ENCODE results near the gene KL.

KL gene

DNA sequence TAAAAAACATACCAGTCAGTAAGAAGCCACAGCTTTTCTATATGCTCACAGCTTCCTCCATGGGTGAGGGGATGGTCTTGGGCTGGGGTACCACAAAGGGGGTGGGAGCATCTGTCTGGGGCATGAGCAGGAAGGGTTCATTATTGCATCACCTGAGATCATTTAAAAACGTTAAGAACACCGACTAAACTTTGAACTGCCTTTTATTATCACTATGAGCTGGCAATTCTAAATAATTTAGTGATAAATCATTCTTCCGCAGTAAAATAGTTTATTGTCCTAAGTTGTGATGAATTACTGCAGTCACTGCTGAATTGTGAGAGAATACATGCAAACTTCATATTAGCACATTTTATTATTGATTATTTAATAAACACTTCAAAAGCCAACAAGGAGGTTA, 71.6 kb downstream of the KL start:
- no peak for DNase-seq

- DNase-seq = no peak
These were observed 73.1 kb downstream of the KL start for GRCh38 chr13:33089311-33089710.

DNA sequence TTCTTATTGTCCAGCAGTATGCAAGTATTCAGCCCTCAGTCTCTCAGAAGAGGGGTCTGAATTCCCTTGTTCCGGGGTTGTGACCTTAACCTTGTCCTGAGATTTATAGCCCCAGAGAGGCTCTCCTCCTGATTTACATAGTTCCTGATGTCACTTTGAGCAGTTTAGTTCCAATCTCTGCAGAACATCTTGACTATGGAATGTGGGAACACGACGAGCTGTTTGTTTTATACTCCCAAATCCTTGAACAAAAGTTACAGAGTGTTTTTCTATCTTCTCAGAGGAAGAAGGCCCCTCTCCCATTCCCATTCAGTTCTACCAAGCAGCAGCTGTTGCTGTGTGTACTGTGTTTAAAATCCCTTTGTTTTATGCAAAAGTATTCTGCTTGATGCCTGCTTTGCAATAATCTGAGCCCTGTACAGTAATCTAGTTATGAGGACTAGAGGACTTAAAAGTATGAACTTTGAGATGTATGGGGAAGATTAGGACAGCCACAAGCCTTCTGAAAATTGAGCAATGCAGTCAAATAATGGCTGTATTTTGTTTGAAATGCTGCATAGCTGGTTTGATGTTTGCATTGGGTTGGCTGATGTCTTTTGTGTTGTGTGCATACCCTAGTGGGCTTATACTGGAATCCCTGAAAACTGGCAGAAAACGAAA, 74.7 kb downstream of the KL start:
- no peak for DNase-seq

GRCh38 chr13:33091415-33091774, 75.2 kb downstream of the KL start:
- no peak for DNase-seq

- no peak for DNase-seq
These were observed 76.1 kb downstream of the KL start for GRCh38 chr13:33092073-33092987.

GRCh38 chr13:33096886-33097605, 80.8 kb downstream of the KL start:
- DNase-seq = no peak

DNA sequence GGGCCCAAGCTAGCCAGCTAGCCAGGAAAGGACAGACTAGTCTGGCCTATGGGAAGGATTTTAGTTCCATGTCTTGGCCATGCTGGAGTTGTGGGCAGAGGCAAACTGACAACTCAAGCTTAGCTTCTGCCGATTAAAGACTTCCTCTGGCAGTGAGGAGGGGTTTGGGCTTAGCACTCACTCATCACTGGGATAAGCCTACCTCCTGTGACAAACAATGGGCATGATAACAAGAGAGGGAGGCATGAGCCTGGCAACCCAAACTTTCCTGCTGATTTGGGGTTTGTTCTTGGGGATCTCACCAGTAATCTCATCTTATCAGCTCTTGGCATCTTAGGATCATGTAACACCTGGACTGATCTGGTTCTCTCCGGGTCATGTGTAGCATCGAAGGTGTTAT, 83.6 kb downstream of the KL start:
- no peak for DNase-seq

- no peak for DNase-seq
These were observed 84.7 kb downstream of the KL start for GRCh38 chr13:33100886-33101285.

- no peak for DNase-seq
These were observed 85.6 kb downstream of the KL start for GRCh38 chr13:33101835-33102234.

DNA sequence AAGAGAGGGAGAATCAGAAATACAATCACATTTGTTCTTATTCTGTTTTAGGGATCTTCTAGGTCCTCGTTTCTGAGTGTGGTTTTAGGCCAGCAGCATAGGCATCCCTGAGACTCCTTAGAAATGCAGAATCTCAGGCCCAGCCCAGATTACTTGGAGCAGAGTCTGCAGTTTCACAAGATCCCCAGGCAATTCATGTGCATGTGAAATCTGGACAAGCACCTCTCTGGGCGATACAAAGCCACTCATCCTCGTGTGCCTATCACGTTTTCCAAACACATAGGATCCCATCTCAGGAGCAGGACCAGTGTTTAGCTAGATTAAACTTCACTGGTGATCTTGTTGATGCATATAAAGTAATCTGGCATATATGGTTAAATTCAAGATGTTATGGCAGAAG, 87.2 kb downstream of the KL start:
- DNase-seq = no peak

DNA sequence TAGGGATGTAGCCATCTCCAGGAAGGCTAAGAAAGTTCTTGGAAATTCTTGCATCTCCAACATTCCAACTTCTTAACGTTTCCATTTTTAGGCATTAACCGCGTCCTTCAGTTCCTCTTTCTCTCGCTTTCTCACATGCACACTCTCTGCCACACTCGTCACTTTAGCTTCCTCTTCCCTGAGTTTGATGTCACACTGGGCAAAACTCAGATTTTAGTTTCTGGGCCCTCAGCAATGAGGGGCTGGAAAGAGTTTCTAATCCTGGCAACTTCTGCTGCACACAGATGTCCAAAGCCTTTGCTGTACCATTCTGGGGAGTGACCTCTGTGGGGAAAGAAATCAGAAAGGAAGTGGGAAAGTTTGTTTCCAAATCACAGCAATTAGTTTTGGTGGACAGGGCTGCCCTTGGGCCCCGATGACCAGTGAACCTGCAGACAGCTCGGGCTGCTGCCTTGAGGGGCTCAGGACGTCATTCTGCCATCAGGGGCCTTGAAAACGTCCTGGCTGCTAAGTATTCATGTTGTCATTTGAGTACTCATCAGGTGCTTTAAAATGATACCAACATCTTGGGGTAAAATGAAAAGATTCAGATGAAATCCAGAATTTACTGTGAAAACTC, 89.3 kb downstream of the KL start:
- no peak for DNase-seq

DNA sequence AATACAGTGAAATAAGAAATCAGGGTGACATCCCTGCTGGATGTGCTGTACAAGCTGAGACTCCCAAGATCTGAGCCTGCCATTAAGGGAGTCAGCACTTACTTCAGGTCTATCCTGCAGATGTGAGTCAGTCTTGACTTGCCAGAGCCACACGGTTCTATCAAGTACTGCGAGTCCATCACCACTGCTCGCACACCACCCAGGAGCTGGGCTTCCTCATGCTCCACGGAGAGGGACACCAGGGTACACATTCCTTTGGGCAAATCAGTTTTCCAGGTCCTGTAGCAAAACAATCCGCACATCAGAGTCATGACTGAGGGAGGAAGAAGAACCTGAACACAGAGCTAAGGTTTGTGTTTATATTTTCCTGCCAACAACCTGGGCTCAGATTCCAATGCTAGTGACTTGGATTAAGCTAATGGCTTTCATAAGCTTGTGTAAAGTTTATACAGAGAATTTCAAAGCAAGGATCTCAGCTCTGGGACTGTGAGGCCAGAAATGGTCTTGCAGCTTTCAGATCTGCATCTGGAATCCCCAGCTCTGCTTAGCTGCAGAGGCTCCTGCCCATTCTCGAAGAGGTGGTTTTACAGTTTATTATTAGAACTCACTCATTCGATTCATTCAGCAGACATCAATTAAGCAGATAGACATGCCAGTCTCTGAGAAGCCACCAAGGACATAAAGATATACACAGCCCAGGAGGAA, 90.6 kb downstream of the KL start:
- no peak for DNase-seq

GRCh38 chr13:33107361-33107760, 91.1 kb downstream of the KL start:
- no peak for DNase-seq

DNA sequence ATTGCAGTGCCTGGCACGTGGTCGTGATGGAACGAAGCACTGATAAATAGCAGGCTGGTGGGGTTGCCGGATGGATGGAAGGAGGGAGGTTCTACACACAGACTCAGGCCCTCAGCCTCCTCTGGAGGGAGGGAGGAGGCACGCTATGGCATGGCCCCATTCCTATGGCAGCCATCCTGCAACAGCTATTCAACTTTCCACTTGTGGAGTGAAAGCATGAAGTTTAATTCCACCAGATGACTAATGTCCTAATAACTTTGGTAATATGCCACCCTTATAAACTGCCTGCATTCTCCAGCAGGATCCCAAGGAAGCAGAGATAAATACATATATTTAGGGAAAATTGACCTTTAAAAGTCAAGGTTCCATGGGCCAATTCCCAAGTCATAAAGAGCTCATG, 92.4 kb downstream of the KL start:
- DNase-seq = no peak

DNA sequence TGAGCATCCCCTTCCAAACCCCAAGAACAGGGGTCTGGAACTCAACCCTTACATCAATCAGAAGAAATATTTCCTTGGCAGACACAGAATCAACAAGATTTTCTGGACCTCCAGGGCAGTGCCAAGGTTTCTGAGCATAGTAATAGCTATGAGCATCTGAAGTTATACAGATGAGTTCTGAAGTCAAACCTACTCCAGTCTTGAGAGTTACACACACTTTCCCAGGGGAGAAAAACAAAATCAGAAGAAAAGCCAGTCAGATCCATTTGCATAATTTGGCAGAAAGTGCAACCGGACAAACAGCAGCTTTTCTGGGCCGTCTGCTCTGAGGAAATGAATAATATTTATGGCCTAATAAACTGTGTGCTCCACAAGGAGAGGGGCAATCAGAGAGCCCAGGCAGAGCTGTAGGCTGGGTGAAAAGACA, 93.1 kb downstream of the KL start:
- no peak for DNase-seq

- DNase-seq = no peak
These were observed 93.6 kb downstream of the KL start for GRCh38 chr13:33109801-33110200.

DNA sequence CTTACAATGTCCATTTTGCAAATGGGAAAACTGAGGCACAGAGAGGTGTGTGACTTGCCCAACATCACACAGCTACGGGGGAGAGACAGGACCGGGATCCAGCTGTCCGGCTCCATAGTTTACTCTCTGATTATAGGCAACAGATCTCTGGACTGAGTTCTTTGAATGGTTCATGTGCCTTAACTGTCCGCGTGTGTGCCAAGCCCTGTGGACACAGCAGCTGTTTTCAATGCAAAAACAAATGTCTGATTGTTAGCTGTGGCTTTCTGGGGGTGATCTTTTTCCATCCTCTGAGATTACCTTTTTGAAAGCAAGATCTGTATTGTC, 94.1 kb downstream of the KL start:
- no peak for DNase-seq

- DNase-seq = no peak
These were observed 94.6 kb downstream of the KL start for GRCh38 chr13:33110713-33111413.

- no peak for DNase-seq
These were observed 95.3 kb downstream of the KL start for GRCh38 chr13:33111414-33112110.

DNA sequence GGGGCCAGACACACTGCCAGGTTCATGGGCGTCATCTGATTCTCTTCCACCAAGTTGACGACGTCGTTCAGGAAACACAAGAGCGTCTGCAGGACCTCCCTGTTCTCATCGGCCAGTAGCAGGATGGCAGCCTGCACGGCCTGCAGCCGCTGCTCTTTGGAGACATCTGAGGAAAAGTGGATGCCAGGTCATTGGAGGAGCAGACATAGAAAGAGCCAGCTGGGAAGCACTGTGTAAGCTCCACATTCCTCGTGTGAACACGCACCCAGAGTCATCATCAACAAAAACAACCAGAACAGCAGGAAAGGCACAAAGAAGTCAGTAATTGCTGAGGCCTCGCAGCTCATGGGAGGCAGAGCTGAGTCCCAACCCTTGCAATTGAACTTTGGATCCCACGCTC, 96.5 kb downstream of the KL start:
- no peak for DNase-seq

DNA sequence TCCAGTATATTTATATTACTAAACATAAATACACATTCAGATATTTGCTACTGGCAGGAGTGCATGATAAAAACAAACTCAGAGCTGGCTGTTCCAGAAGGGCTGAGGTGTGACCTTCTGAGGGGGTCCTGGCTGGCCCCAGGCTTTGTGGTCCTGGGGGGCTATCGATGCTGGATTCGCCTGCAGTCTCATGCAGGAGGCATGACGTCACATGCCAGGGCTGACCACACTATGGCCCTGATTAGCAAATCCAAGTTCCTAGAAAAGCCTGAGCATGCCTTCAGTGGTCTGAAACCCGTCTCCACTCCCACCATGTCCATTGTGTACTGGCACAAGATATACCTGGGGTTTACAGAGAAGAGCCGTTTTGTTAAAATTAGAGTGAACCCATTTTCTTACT, 97.9 kb downstream of the KL start:
- DNase-seq = no peak

GRCh38 chr13:33115274-33115673, 99.1 kb downstream of the KL start:
- DNase-seq = no peak
